ENCODE measurements around the gene EFS.
A peak's percentile ranks its signal among the peaks of the same experiment; 100 is the strongest.

Gene EFS

GRCh38 chr14:23379366-23380196 lies 14.6 kb upstream of the EFS start:
- DNase-seq (ENCODE audit: low read depth in 2 of 2), result peak; percentile 30 to 34

GRCh38 chr14:23378612-23379220 lies 13.7 kb upstream of the EFS start:
- DNase-seq (ENCODE audit: low read depth in 2 of 2), result no peak

- no peak for DNase-seq (ENCODE audit: low read depth in 2 of 2)
These were observed 12.9 kb upstream of the EFS start for GRCh38 chr14:23377573-23378563.

- DNase-seq (ENCODE audit: low read depth in 2 of 2), result no peak
These were observed 12.2 kb upstream of the EFS start for GRCh38 chr14:23377198-23377550.

GRCh38 chr14:23376482-23377197 lies 11.7 kb upstream of the EFS start, which contains the start of gene CMTM5:
TSS of gene CMTM5 (plus strand) at chr14:23377046. CDS start at chr14:23377252, 206 bp downstream.
- DNase-seq (ENCODE audit: low read depth in 2 of 2), result no peak

GRCh38 chr14:23375527-23376251 lies 10.7 kb upstream of the EFS start:
- DNase-seq (ENCODE audit: low read depth in 2 of 2), result no peak

- DNase-seq (ENCODE audit: low read depth in 2 of 2), result no peak
These were observed 8.1 kb upstream of the EFS start for GRCh38 chr14:23373041-23373440.

- no peak for DNase-seq (ENCODE audit: low read depth in 2 of 2)
These were observed 7.5 kb upstream of the EFS start, which contains the start of gene IL25 for GRCh38 chr14:23372509-23372908. TSS of gene IL25 (plus strand) at chr14:23372809.

GRCh38 chr14:23371865-23372264 lies 6.9 kb upstream of the EFS start:
- DNase-seq (ENCODE audit: low read depth in 2 of 2), result no peak

GRCh38 chr14:23370221-23370620 lies 5.2 kb upstream of the EFS start:
- DNase-seq (ENCODE audit: low read depth in 2 of 2), result no peak

- DNase-seq (ENCODE audit: low read depth in 2 of 2), result no peak
These were observed 1.5 kb upstream of the EFS start for GRCh38 chr14:23366426-23366921.

- DNase-seq (ENCODE audit: low read depth in 2 of 2), result no peak
These were observed 907 bp upstream of the EFS start for GRCh38 chr14:23365732-23366425.

GRCh38 chr14:23364164-23365035 lies 572 bp downstream of the EFS start:
- DNase-seq (ENCODE audit: low read depth in 2 of 2), result no peak

- no peak for DNase-seq (ENCODE audit: low read depth in 2 of 2)
These were observed 2.8 kb downstream of the EFS start for GRCh38 chr14:23362200-23362599.

GRCh38 chr14:23361763-23362162 lies 3.2 kb downstream of the EFS start:
- DNase-seq (ENCODE audit: low read depth in 2 of 2), result no peak

GRCh38 chr14:23361320-23361719 lies 3.7 kb downstream of the EFS start:
- DNase-seq (ENCODE audit: low read depth in 2 of 2), result no peak

- no peak for DNase-seq (ENCODE audit: low read depth in 2 of 2)
These were observed 4.5 kb downstream of the EFS start for GRCh38 chr14:23360496-23360895.

GRCh38 chr14:23359722-23360447 lies 5.1 kb downstream of the EFS start:
- DNase-seq (ENCODE audit: low read depth in 2 of 2), result no peak
